C1 segment of cervical spinal cord (tissue), 14 donors: ENCODE data around the gene ZNF573.
A peak's percentile ranks its signal among the peaks of the same experiment; 100 is the strongest.

Source experiments
- DNase-seq, 14 donors: peaks; one replicate each; lab custom pipeline; 2025; lab: John Stamatoyannopoulos, UW

The ZNF573 gene

GRCh38 chr19:37695144-37695899, 84.1 kb downstream of the ZNF573 start:
- DNase-seq, result no peak

DNA sequence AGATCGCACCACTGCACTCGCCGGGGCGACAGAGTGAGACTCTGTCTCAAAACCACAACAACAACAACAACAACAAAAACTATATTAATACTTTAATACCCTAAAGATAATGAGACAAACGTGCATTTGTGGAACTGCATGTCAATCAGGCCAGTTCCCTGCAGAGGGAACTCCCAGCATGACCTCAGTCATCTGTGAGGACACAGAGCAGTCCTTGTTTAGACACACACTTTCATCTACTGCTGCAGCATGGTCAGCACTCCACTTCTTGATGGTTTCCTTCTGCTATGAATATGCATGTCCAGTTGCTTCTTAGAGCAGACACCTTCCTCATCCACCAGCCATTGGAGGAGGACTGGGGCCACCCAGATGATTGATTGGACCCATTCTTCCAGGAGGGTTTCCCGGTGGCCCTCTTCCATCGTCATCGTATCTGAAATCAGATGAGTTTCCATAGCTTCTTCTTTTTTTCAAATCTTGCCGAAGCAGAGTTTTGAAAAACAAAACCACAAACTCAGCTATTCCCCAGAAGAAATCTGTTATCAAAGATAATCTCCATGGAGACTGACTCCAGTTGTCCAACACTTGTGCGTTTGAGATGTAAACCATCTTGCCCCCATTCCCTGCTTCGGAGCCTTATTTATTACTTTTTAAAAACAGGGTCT, 86.3 kb downstream of the ZNF573 start:
- peak in 7 of 14 donors; percentile 2 to 19 (median 4) for DNase-seq

DNA sequence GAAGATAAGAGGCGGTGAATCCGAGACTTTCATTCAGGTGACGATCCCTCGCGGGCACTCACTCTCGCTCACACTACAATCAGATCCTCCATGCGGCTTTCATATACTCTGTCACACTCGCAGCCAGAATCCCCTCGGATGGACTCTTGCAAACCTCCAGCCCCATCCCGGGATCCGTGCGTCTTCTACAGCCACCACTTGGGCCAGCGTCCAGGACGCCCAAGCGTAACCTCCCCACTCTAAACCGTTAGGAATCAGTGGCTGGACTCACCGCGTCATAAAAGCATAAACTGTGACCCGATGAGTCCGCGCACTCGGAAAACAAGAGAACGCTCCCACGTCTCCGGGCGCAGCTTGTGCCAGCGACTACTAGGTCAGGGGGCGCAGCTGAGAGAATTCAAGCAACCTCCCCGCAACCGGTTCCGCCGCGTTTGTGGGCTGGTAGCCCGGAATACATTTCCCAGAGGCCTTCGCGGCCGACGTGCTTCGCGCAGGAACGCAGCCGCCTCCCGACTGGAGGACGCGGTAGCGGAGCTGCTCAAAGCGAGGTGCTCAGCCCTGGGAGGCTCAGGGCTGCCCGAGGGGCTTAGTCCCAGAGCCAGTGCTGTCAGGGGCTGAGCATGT, 87.4 kb downstream of the ZNF573 start:
- peak; percentile 43 to 90 (median 78) for DNase-seq
